B cell (primary cell): ENCODE measurements around the gene NFILZ. TPM values are rescaled to one million over a fixed set of nuclear protein-coding genes. Genes with fewer than 3 reads are reported as not detected.
"Not testable (repeated sequence)": the region's sequence is repeated elsewhere in the genome, so short reads cannot be mapped to it uniquely, and the experiment has no call there.

Source experiments
- ATAC-seq: fragments of 200-7000 bp; cut with Tn5 transposase; one replicate; pipeline ENCODE4 v1.10.0; 2021; ENCODE audit warnings: low read depth, mild to moderate bottlenecking, moderate number of reproducible peaks, moderate library complexity
- CTCF ChIA-PET: fragments of 350-600 bp; sonication (Branson Sonifier 250); formaldehyde crosslinking; loops from one replicate; lab custom pipeline; 2021; ENCODE audit warnings: antibody characterized with exemption, inconsistent platforms; lab: Charles Lee
- POLR2A ChIA-PET: fragments of 350-600 bp; sonication (Branson Sonifier 250); formaldehyde crosslinking; loops from one replicate; lab custom pipeline; 2021; ENCODE audit warnings: antibody characterized with exemption; lab: Charles Lee
- DNase-seq: peaks from one replicate; pipeline ENCODE4 v3.0.0; 2013
- H2AFZ ChIP-seq: 2 replicates; pipeline ENCODE4 v1.6.1; 2012; ENCODE audit warnings: mild to moderate bottlenecking, low read depth, low read length; ENCODE audit not compliant: insufficient read depth, poor library complexity, severe bottlenecking
- H3K27ac ChIP-seq, 2 donors: 1 replicate in 1 of 2; 2 replicates in 1 of 2; pipeline ENCODE4 v1.5.1; 2012 to 2013; ENCODE audit warnings: low read length in 2 of 2, mild to moderate bottlenecking in 2 of 2, moderate library complexity in 1 of 2
- H3K27me3 ChIP-seq, 4 experiments: fragments of 200-600 bp in 1 of 4; sonication (generic) in 1 of 4; replicated peaks in 1 of 4; 1 replicate in 2 of 4; 2 replicates in 2 of 4; pipeline versions ENCODE4 v1.6.1 to v1.7.0; 2013 to 2016; ENCODE audit warnings: low read length in 3 of 4, mild to moderate bottlenecking in 2 of 4, mixed read lengths in 1 of 4, moderate library complexity in 1 of 4; ENCODE audit not compliant: insufficient read depth in 4 of 4, control insufficient read depth in 3 of 4; ENCODE audit errors: control extremely low read depth in 1 of 4
- H3K36me3 ChIP-seq, 2 experiments: replicated peaks in 1 of 2; 1 replicate in 1 of 2; 2 replicates in 1 of 2; pipeline versions ENCODE4 v1.6.1 to v1.7.1; 2013; ENCODE audit warnings: low read length in 1 of 2; ENCODE audit not compliant: insufficient read depth in 2 of 2, control insufficient read depth in 1 of 2; ENCODE audit errors: control extremely low read depth in 1 of 2, extremely low read depth in 1 of 2
- H3K4me1 ChIP-seq, 2 donors: fragments of 200-600 bp in 1 of 2; sonication (generic) in 1 of 2; 1 replicate in 1 of 2; 2 replicates in 1 of 2; pipeline versions ENCODE4 v1.5.1 to v1.6.1; 2013 to 2017; ENCODE audit warnings: low read length in 2 of 2; ENCODE audit not compliant: control insufficient read depth in 2 of 2, insufficient read depth in 2 of 2
- H3K4me2 ChIP-seq: replicated peaks from 2 replicates; pipeline ENCODE3; 2012; ENCODE audit warnings: mild to moderate bottlenecking, low read depth, low read length; ENCODE audit not compliant: poor library complexity, severe bottlenecking
- H3K4me3 ChIP-seq, 5 experiments: fragments of 200-600 bp in 1 of 5; sonication (generic) in 1 of 5; 1 replicate in 3 of 5; 2 replicates in 2 of 5; pipeline versions ENCODE4 v1.5.1 to v1.7.0; 2011 to 2016; ENCODE audit warnings: low read length in 4 of 5, mild to moderate bottlenecking in 4 of 5, low read depth in 2 of 5, control low read depth in 1 of 5, moderate library complexity in 1 of 5; ENCODE audit not compliant: insufficient read depth in 1 of 5; ENCODE audit errors: control extremely low read depth in 1 of 5, extremely low read depth in 1 of 5
- H3K79me2 ChIP-seq: fragments of 200-600 bp; sonication (generic); one replicate; pipeline ENCODE4 v1.6.0; 2016; ENCODE audit warnings: low read length; ENCODE audit not compliant: control insufficient read depth, insufficient read depth
- H3K9ac ChIP-seq: fragments of 200-600 bp; sonication (generic); 2 replicates; pipeline ENCODE4 v1.6.1; 2017; ENCODE audit warnings: mild to moderate bottlenecking, low read length, moderate library complexity
- H3K9me3 ChIP-seq, 3 donors: one replicate each; pipeline versions ENCODE4 v1.6.1 to v1.7.1; 2013; ENCODE audit warnings: low read length in 2 of 3; ENCODE audit not compliant: control insufficient read depth in 2 of 3, insufficient read depth in 1 of 3; ENCODE audit errors: control extremely low read depth in 1 of 3
- H4K20me1 ChIP-seq: 2 replicates; pipeline ENCODE4 v1.6.0; 2012; ENCODE audit warnings: mild to moderate bottlenecking, low read length; ENCODE audit not compliant: insufficient read depth, control insufficient read depth, poor library complexity, severe bottlenecking
- H3K27ac Mint-ChIP-seq: one replicate; pipeline ENCODE4 v1.8.0; 2021; ENCODE audit warnings: mixed read lengths
- H3K27me3 Mint-ChIP-seq: one replicate; pipeline ENCODE4 v1.8.0; 2021; ENCODE audit warnings: mixed read lengths
- H3K4me1 Mint-ChIP-seq: one replicate; pipeline ENCODE4 v1.8.0; 2021; ENCODE audit warnings: mixed read lengths
- H3K4me3 Mint-ChIP-seq: one replicate; pipeline ENCODE4 v1.8.0; 2021; ENCODE audit warnings: mixed read lengths
- H3K9me3 Mint-ChIP-seq: one replicate; pipeline ENCODE4 v1.8.0; 2022; ENCODE audit warnings: mixed read lengths; ENCODE audit not compliant: insufficient read depth
- EZH2 ChIP-seq: IDR thresholded peaks from 2 replicates; pipeline ENCODE4 v1.6.1; 2012; ENCODE audit warnings: borderline replicate concordance, low read depth, mild to moderate bottlenecking, moderate library complexity, low read length; ENCODE audit not compliant: insufficient read depth, poor library complexity, severe bottlenecking
- WGBS: methylation state at CpG from one replicate; pipeline ENCODE4 v1.1.5; 2013; ENCODE audit warnings: missing lambda C conversion rate; ENCODE audit not compliant: insufficient coverage; 5-methylcytosine and 5-hydroxymethylcytosine counted together
- intact Hi-C: fragments of 100-400 bp; cut with micrococcal nuclease; formaldehyde crosslinking; loops from one replicate; pipeline ENCODE4 v1.10.0; 2022
- polyA plus RNA-seq: library from polyadenylated mRNA; depleted of rRNA; stranded (reverse); fragments of >200 nt; gene quantifications from 2 replicates; pipeline ENCODE4 v1.2.3, GENCODE V29; 2012
- total RNA-seq, 2 donors: library from RNA; stranded (reverse); fragments of 120-200 nt in 1 of 2; gene quantifications; 1 replicate in 1 of 2; 2 replicates in 1 of 2; pipeline versions ENCODE4 v1.2.3 to v1.2.4, GENCODE V29; 2013 to 2022
- TF ChIP-seq, protein P1 (sequence below): fragments of 200-600 bp; IDR thresholded peaks from one replicate; pipeline ENCODE4 v1.8.0; 2022; ENCODE audit warnings: antibody characterized with exemption, mild to moderate bottlenecking

NFILZ gene
- total and polyA plus RNA-seq, 2 donors (not counting 1 experiment from before 2014, with no cell fraction given) = not detected

DNA sequence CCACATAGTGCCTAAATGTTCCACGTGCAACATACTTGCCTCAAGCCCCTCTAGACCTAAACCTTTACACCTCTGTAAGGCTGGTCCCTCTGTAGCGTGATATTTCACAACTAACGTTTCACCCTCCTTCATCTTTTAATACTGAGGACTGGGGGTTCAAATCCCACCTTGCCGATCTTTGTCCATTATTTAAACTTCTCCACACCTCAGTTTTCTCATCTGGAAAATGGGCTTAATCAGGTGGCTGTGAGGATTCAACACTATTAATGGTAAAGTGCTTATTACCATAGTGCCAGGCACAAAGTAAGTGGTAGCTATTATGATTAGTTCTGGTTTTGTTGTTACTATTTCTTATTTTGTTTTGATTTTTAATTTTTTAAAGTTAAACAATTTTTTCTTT lies 12.4 kb upstream of the NFILZ start:
- ATAC-seq (no peak), DNase-seq (no peak)
- peaks cover 0 to 12% (median 0%) of the 10 kb centered on the region in 4 experiments for H3K27me3 ChIP-seq
- H3K4me1 ChIP-seq = no peaks in the 10 kb centered on the region
- POLR2A ChIA-PET = no interaction called here
- no peak overlapping the region for H3K27ac Mint-ChIP-seq
- peaks cover 2% of the 10 kb centered on the region for H3K4me1 Mint-ChIP-seq
- H3K79me2 ChIP-seq = no peaks in the 10 kb centered on the region
- H3K27ac ChIP-seq = no peak overlapping the region
- TF ChIP-seq EZH2 = no peak
- TF ChIP-seq, protein P1, sequence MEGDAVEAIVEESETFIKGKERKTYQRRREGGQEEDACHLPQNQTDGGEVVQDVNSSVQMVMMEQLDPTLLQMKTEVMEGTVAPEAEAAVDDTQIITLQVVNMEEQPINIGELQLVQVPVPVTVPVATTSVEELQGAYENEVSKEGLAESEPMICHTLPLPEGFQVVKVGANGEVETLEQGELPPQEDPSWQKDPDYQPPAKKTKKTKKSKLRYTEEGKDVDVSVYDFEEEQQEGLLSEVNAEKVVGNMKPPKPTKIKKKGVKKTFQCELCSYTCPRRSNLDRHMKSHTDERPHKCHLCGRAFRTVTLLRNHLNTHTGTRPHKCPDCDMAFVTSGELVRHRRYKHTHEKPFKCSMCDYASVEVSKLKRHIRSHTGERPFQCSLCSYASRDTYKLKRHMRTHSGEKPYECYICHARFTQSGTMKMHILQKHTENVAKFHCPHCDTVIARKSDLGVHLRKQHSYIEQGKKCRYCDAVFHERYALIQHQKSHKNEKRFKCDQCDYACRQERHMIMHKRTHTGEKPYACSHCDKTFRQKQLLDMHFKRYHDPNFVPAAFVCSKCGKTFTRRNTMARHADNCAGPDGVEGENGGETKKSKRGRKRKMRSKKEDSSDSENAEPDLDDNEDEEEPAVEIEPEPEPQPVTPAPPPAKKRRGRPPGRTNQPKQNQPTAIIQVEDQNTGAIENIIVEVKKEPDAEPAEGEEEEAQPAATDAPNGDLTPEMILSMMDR = no peak
- no peaks in the 10 kb centered on the region for H3K9me3 Mint-ChIP-seq
- no peaks in the 10 kb centered on the region for H3K36me3 ChIP-seq
- H3K27me3 Mint-ChIP-seq = peaks cover 14% of the 10 kb centered on the region
- intact Hi-C loops = no loop called here
- no peak overlapping the region for H3K4me3 ChIP-seq
- no peaks in the 10 kb centered on the region for H4K20me1 ChIP-seq
- no peak overlapping the region for H2AFZ ChIP-seq
- H3K9ac ChIP-seq = no peak overlapping the region
- H3K9me3 ChIP-seq = peaks cover 0 to 14% (median 0%) of the 10 kb centered on the region in 3 donors
- H3K4me3 Mint-ChIP-seq = no peak overlapping the region
- CTCF ChIA-PET = no interaction called here
- no peak overlapping the region for H3K4me2 ChIP-seq
- 70% methylated on average over 1 of the region's 4 CpGs for WGBS

DNA sequence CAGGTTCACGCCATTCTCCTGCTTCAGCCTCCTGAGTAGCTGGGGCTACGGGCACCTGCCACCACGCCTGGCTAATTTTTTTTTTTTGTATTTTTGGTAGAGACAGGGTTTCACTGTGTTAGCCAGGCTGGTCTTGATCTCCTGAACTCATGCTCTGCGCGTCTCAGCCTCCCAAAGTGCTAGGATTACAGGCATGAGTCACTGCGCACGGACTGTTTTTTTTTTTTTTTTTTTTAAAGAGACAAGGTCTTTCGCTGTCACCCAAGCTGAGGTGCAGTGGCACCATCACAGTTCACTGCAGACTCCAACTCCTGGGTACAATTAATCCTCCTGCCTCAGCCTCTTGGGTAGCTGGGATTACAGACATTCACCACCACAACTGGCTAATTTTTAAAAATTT lies 11.7 kb upstream of the NFILZ start:
- no peak for DNase-seq
- H3K4me1 ChIP-seq = no peaks in the 10 kb centered on the region
- Mint-ChIP-seq H3K4me1 (peaks cover 2% of the 10 kb centered on the region), H3K27me3 (peaks cover 14% of the 10 kb centered on the region), H3K27ac (no peak overlapping the region), H3K4me3 (no peak overlapping the region), H3K9me3 (no peaks in the 10 kb centered on the region)
- no peak overlapping the region for H2AFZ ChIP-seq
- H3K4me3 ChIP-seq = no peak overlapping the region
- H3K9me3 ChIP-seq = peaks cover 0 to 14% (median 0%) of the 10 kb centered on the region in 3 donors
- ChIA-PET CTCF (interaction anchor here (0.7 kb wide), 1 partner anchor 30 kb away, joined by 3 read pairs; no protein-coding TSS in a partner anchor), POLR2A (no interaction called here)
- intact Hi-C loops = no loop called here
- H3K27ac ChIP-seq = no peak overlapping the region
- no peak overlapping the region for H3K9ac ChIP-seq
- 86% methylated on average over 3 of the region's 8 CpGs for WGBS
- H3K4me2 ChIP-seq = no peak overlapping the region
- H3K79me2 ChIP-seq = no peaks in the 10 kb centered on the region
- H3K27me3 ChIP-seq = peaks cover 0 to 12% (median 0%) of the 10 kb centered on the region in 4 experiments
- no peaks in the 10 kb centered on the region for H4K20me1 ChIP-seq
- no peaks in the 10 kb centered on the region for H3K36me3 ChIP-seq
- no peak for ATAC-seq
- TF ChIP-seq, protein P1 = no peak
- TF ChIP-seq EZH2 = no peak

DNA sequence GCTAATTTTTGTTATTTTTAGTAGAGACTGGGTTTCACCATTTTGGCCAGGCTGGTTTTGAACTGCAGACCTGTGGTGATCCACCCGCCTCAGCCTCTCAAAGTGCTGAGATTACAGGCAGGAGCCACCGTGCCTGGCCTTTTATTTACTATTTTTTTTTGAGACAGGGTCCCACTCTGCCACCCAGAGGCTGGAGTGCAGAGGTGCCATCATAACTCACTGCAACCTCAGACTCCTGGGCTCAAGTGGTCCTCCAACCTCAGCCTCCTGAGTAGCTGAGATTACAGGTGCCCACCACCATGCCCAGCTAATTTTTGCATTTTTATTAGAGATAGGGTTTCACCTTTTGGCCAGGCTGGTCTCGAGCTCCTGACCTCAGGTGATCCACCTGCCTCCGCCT lies 7.5 kb upstream of the NFILZ start:
- CTCF ChIA-PET, H3K4me3 ChIP-seq, H2AFZ ChIP-seq, H3K4me3 Mint-ChIP-seq, H3K4me2 ChIP-seq, H3K27ac Mint-ChIP-seq, H3K4me1 Mint-ChIP-seq, DNase-seq, ATAC-seq, H3K27ac ChIP-seq, H3K4me1 ChIP-seq, H3K79me2 ChIP-seq, H4K20me1 ChIP-seq, intact Hi-C loops, H3K9me3 ChIP-seq, H3K27me3 ChIP-seq, H3K9me3 Mint-ChIP-seq, H3K27me3 Mint-ChIP-seq, POLR2A ChIA-PET, H3K9ac ChIP-seq, H3K36me3 ChIP-seq: not testable (repeated sequence)
- WGBS = 46% methylated on average over 2 of the region's 4 CpGs
